Naive thymus-derived CD4-positive, alpha-beta T cell (primary cell): Measurements from ENCODE around the gene C11orf91. TPM values are rescaled to one million over a fixed set of nuclear protein-coding genes. Genes with fewer than 3 reads are reported as not detected.

ENCODE experiments used
- ATAC-seq: fragments of 150-1000 bp; cut with Tn5 transposase; 2 replicates; pipeline ENCODE4 v1.10.0; 2021; ENCODE audit warnings: mild to moderate bottlenecking, moderate library complexity
- CTCF ChIA-PET: fragments of 350-600 bp; sonication (Branson Sonifier 250); formaldehyde crosslinking; loops from one replicate; lab custom pipeline; 2021; ENCODE audit warnings: antibody characterized with exemption; lab: Charles Lee
- POLR2A ChIA-PET: fragments of 350-600 bp; sonication (Branson Sonifier 250); formaldehyde crosslinking; loops from one replicate; lab custom pipeline; 2021; ENCODE audit warnings: antibody characterized with exemption, inconsistent platforms; lab: Charles Lee
- DNase-seq, 9 donors: peaks; one replicate each; pipeline versions ENCODE4 v3.0.0 to v3.0.0-alpha.2; 2020 to 2022; ENCODE audit warnings: mixed read lengths in 1 of 9
- H3K27ac ChIP-seq: one replicate; pipeline ENCODE4 v1.7.0; 2013; ENCODE audit warnings: mild to moderate bottlenecking, low read depth, low read length, moderate library complexity
- H3K27me3 ChIP-seq, 2 donors: one replicate each; pipeline ENCODE4 v1.7.0; 2013; ENCODE audit warnings: low read length in 2 of 2, mild to moderate bottlenecking in 2 of 2, moderate library complexity in 2 of 2; ENCODE audit not compliant: control insufficient read depth in 2 of 2, insufficient read depth in 2 of 2
- H3K36me3 ChIP-seq, 3 experiments: 1 replicate in 2 of 3; 2 replicates in 1 of 3; pipeline ENCODE4 v1.7.0; 2013; ENCODE audit warnings: low read length in 3 of 3, mild to moderate bottlenecking in 3 of 3, moderate library complexity in 1 of 3; ENCODE audit not compliant: insufficient read depth in 3 of 3, control insufficient read depth in 2 of 3
- H3K4me1 ChIP-seq, 2 donors: one replicate each; pipeline ENCODE4 v1.7.0; 2013; ENCODE audit warnings: low read length in 2 of 2, mild to moderate bottlenecking in 2 of 2, moderate library complexity in 1 of 2; ENCODE audit not compliant: control insufficient read depth in 2 of 2, insufficient read depth in 2 of 2
- H3K4me3 ChIP-seq: 2 replicates; pipeline ENCODE4 v1.7.0; 2013; ENCODE audit warnings: mild to moderate bottlenecking, low read length
- H3K9me3 ChIP-seq, 3 experiments: 1 replicate in 2 of 3; 2 replicates in 1 of 3; pipeline ENCODE4 v1.7.0; 2013; ENCODE audit warnings: low read length in 3 of 3; ENCODE audit not compliant: control insufficient read depth in 2 of 3
- H3K27ac Mint-ChIP-seq, 9 donors: one replicate each; pipeline ENCODE4 v1.8.0; 2020 to 2022; ENCODE audit warnings: mixed read lengths in 9 of 9, mild to moderate bottlenecking in 8 of 9, moderate library complexity in 5 of 9, inconsistent platforms in 2 of 9
- H3K27me3 Mint-ChIP-seq, 5 donors: one replicate each; pipeline ENCODE4 v1.8.0; 2021 to 2022; ENCODE audit warnings: mixed read lengths in 5 of 5, mild to moderate bottlenecking in 1 of 5
- H3K36me3 Mint-ChIP-seq, 5 donors: one replicate each; pipeline ENCODE4 v1.8.0; 2020 to 2022; ENCODE audit warnings: mixed read lengths in 5 of 5, mild to moderate bottlenecking in 3 of 5, inconsistent platforms in 1 of 5
- H3K4me1 Mint-ChIP-seq, 7 donors: one replicate each; pipeline ENCODE4 v1.8.0; 2020 to 2022; ENCODE audit warnings: mixed read lengths in 7 of 7, mild to moderate bottlenecking in 3 of 7, inconsistent platforms in 1 of 7
- H3K4me3 Mint-ChIP-seq, 10 donors: one replicate each; pipeline ENCODE4 v1.8.0; 2020 to 2022; ENCODE audit warnings: mild to moderate bottlenecking in 10 of 10, mixed read lengths in 10 of 10, moderate library complexity in 6 of 10, inconsistent platforms in 2 of 10
- H3K9me3 Mint-ChIP-seq, 11 donors: one replicate each; pipeline ENCODE4 v1.8.0; 2020 to 2022; ENCODE audit warnings: mixed read lengths in 11 of 11, mild to moderate bottlenecking in 4 of 11, inconsistent platforms in 1 of 11, moderate library complexity in 1 of 11
- intact Hi-C, 2 donors: fragments of 100-400 bp; cut with micrococcal nuclease; formaldehyde crosslinking; loops; one replicate each; pipeline ENCODE4 v1.15.1; 2023
- polyA plus RNA-seq, 2 donors: library from polyadenylated mRNA; unstranded; fragments of 300-500 nt; fragmentation: Illumina TruSeq; gene quantifications; one replicate each; pipeline ENCODE4 v1.2.3, GENCODE V29; 2021
- total RNA-seq, 6 experiments: library from RNA in 5 of 6; stranded (reverse) in 5 of 6; gene quantifications; 1 replicate in 5 of 6; 2 replicates in 1 of 6; pipeline ENCODE4 v1.2.3 and lab custom pipeline; 2021 to 2026

The C11orf91 gene
- total and polyA plus RNA-seq, 7 experiments from 2014 or later: not detected

- Mint-ChIP-seq H3K36me3 (peaks cover 10 to 27% (median 14%) of the 10 kb centered on the region in 5 donors), H3K9me3 (no peaks in the 10 kb centered on the region), H3K4me1 (peaks cover 22 to 61% (median 32%) of the 10 kb centered on the region in 7 donors), H3K27me3 (no peaks in the 10 kb centered on the region), H3K27ac (peak overlapping the region in 2 of 9 donors; percentile 42 to 64), H3K4me3 (peak overlapping the region in 1 of 10 donors; percentile 8)
- peak; percentile 29 for ATAC-seq
- Histone ChIP-seq H3K27me3 (no peaks in the 10 kb centered on the region), H3K4me1 (no peaks in the 10 kb centered on the region), H3K4me3 (no peak overlapping the region), H3K9me3 (no peaks in the 10 kb centered on the region), H3K27ac (no peak overlapping the region), H3K36me3 (peaks cover 0 to 33% (median 0%) of the 10 kb centered on the region in 3 experiments)
- DNase-seq: peak in 1 of 9 donors; percentile 26
- ChIA-PET POLR2A (no interaction called here), CTCF (no interaction called here)
- intact Hi-C loops: no loop called here
Observed at GRCh38 chr11:33723238-33723881, 22.7 kb upstream of the C11orf91 start.

- Histone ChIP-seq H3K27me3 (no peaks in the 10 kb centered on the region), H3K36me3 (peaks cover 0 to 33% (median 0%) of the 10 kb centered on the region in 3 experiments), H3K9me3 (no peaks in the 10 kb centered on the region), H3K4me3 (no peak overlapping the region), H3K27ac (no peak overlapping the region), H3K4me1 (no peaks in the 10 kb centered on the region)
- ChIA-PET CTCF (no interaction called here), POLR2A (no interaction called here)
- H3K36me3 Mint-ChIP-seq: peaks cover 10 to 27% (median 14%) of the 10 kb centered on the region in 5 donors
- peak; percentile 62 for ATAC-seq
- H3K9me3 Mint-ChIP-seq: no peaks in the 10 kb centered on the region
- peak overlapping the region in 1 of 10 donors; percentile 13 for H3K4me3 Mint-ChIP-seq
- peak overlapping the region in 1 of 9 donors; percentile 64 for H3K27ac Mint-ChIP-seq
- intact Hi-C loops: no loop called here
- DNase-seq: peak in 1 of 9 donors; percentile 64
- H3K4me1 Mint-ChIP-seq: peaks cover 22 to 60% (median 32%) of the 10 kb centered on the region in 7 donors
- H3K27me3 Mint-ChIP-seq: no peaks in the 10 kb centered on the region
Observed at GRCh38 chr11:33722590-33723234, 22.1 kb upstream of the C11orf91 start.

GRCh38 chr11:33721984-33722383, 21.4 kb upstream of the C11orf91 start:
- ChIA-PET CTCF (no interaction called here), POLR2A (no interaction called here)
- DNase-seq: no peak
- no peak overlapping the region for H3K4me3 ChIP-seq
- Mint-ChIP-seq H3K36me3 (peaks cover 12 to 29% (median 15%) of the 10 kb centered on the region in 5 donors), H3K27ac (peak overlapping the region in 2 of 9 donors; percentile 2 to 64), H3K9me3 (no peaks in the 10 kb centered on the region), H3K4me1 (peaks cover 21 to 57% (median 30%) of the 10 kb centered on the region in 7 donors), H3K4me3 (no peak overlapping the region), H3K27me3 (no peaks in the 10 kb centered on the region)
- no peak overlapping the region for H3K27ac ChIP-seq
- intact Hi-C loops: no loop called here
- H3K4me1 ChIP-seq: no peaks in the 10 kb centered on the region
- no peak for ATAC-seq
- no peaks in the 10 kb centered on the region for H3K9me3 ChIP-seq
- peaks cover 0 to 38% (median 0%) of the 10 kb centered on the region in 3 experiments for H3K36me3 ChIP-seq
- H3K27me3 ChIP-seq: no peaks in the 10 kb centered on the region

DNA sequence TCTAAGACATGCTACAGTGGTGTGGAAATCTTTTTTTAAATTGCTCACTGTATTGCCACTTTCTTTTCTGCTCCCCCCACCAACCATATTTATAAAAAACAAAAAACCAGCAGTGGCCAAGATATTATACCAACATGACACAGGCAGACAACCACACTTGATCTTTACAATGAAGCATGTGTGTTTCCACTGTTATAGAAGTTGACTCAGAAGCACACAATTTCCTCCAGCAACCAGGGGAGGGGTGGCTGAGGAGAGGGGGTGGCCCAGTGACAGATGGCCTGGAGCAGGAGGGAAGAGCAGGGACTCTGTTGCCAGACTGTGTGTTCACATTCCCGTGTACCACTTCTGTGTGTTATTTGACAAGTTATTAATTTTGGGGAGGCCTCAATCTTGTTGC, 20.8 kb upstream of the C11orf91 start:
- intact Hi-C loops: no loop called here
- Mint-ChIP-seq H3K36me3 (peaks cover 12 to 31% (median 18%) of the 10 kb centered on the region in 5 donors), H3K9me3 (no peaks in the 10 kb centered on the region), H3K4me3 (no peak overlapping the region), H3K27ac (peak overlapping the region in 2 of 9 donors; percentile 8 to 21), H3K27me3 (no peaks in the 10 kb centered on the region), H3K4me1 (peaks cover 18 to 55% (median 24%) of the 10 kb centered on the region in 7 donors)
- Histone ChIP-seq H3K27ac (no peak overlapping the region), H3K36me3 (peaks cover 0 to 44% (median 0%) of the 10 kb centered on the region in 3 experiments), H3K27me3 (no peaks in the 10 kb centered on the region), H3K4me3 (no peak overlapping the region), H3K9me3 (no peaks in the 10 kb centered on the region), H3K4me1 (no peaks in the 10 kb centered on the region)
- CTCF ChIA-PET: no interaction called here
- POLR2A ChIA-PET: no interaction called here
- no peak for ATAC-seq
- DNase-seq: no peak

DNA sequence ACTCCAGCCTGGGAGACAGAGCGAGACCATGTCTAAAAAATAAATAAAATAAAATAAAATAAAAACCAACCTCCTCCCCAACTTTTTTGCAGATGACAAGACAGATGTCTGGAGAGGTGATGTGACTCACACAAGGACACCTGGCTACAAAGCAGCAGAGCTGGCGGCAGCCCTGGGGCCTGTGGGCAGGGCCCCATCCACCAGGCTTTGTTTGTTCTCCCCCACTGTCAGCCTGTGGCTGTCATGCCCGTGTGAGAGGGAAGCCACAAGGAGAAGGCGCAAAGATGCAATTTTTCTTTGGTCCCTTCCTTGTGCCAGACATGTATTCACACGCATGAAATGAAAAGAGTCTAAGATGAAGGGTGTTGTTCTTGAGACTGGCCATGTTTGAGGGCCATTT, 19.0 kb upstream of the C11orf91 start:
- Histone ChIP-seq H3K27ac (no peak overlapping the region), H3K27me3 (no peaks in the 10 kb centered on the region), H3K4me1 (no peaks in the 10 kb centered on the region), H3K9me3 (no peaks in the 10 kb centered on the region), H3K4me3 (no peak overlapping the region), H3K36me3 (peaks cover 0 to 45% (median 0%) of the 10 kb centered on the region in 3 experiments)
- no peak for ATAC-seq
- intact Hi-C loops: no loop called here
- Mint-ChIP-seq H3K4me1 (peaks cover 5 to 40% (median 8%) of the 10 kb centered on the region in 7 donors), H3K9me3 (no peaks in the 10 kb centered on the region), H3K27me3 (no peaks in the 10 kb centered on the region), H3K4me3 (no peak overlapping the region), H3K36me3 (peaks cover 11 to 29% (median 18%) of the 10 kb centered on the region in 5 donors), H3K27ac (peak overlapping the region in 2 of 9 donors; percentile 45 to 68)
- CTCF ChIA-PET: no interaction called here
- DNase-seq: no peak
- POLR2A ChIA-PET: interaction anchor here (1.1 kb wide), 1 partner anchor 16 kb away, joined by 4 read pairs; no protein-coding TSS in a partner anchor

- no peaks in the 10 kb centered on the region for H3K27me3 Mint-ChIP-seq
- peaks cover 0 to 45% (median 0%) of the 10 kb centered on the region in 3 experiments for H3K36me3 ChIP-seq
- ChIA-PET CTCF (interaction anchor here (0.9 kb wide), 1 partner anchor 88 kb away, joined by 3 read pairs; no protein-coding TSS in a partner anchor), POLR2A (no interaction called here)
- DNase-seq (no peak), ATAC-seq (no peak)
- H3K27ac ChIP-seq: no peak overlapping the region
- H3K9me3 ChIP-seq: no peaks in the 10 kb centered on the region
- no peaks in the 10 kb centered on the region for H3K9me3 Mint-ChIP-seq
- no peak overlapping the region for H3K4me3 Mint-ChIP-seq
- H3K27me3 ChIP-seq: no peaks in the 10 kb centered on the region
- no peak overlapping the region for H3K4me3 ChIP-seq
- peaks cover 11 to 34% (median 18%) of the 10 kb centered on the region in 5 donors for H3K36me3 Mint-ChIP-seq
- H3K27ac Mint-ChIP-seq: no peak overlapping the region
- H3K4me1 Mint-ChIP-seq: peaks cover 0 to 28% (median under 1%) of the 10 kb centered on the region in 7 donors
- H3K4me1 ChIP-seq: no peaks in the 10 kb centered on the region
- intact Hi-C loops: no loop called here
Observed at GRCh38 chr11:33718440-33718839, 17.8 kb upstream of the C11orf91 start.
